GM10266 (cell line): ENCODE results near the gene DHRS11.

ENCODE experiments used
- DNase-seq: peaks from one replicate; pipeline ENCODE4 v3.0.0; 2012; ENCODE audit errors: extremely low spot score
- CTCF ChIP-seq: IDR thresholded peaks from 2 replicates; pipeline ENCODE4 v1.5.1; 2012; ENCODE audit warnings: mild to moderate bottlenecking, low read depth; ENCODE audit not compliant: control insufficient read depth, insufficient read depth; ENCODE audit errors: missing control alignments

The DHRS11 gene

DNA sequence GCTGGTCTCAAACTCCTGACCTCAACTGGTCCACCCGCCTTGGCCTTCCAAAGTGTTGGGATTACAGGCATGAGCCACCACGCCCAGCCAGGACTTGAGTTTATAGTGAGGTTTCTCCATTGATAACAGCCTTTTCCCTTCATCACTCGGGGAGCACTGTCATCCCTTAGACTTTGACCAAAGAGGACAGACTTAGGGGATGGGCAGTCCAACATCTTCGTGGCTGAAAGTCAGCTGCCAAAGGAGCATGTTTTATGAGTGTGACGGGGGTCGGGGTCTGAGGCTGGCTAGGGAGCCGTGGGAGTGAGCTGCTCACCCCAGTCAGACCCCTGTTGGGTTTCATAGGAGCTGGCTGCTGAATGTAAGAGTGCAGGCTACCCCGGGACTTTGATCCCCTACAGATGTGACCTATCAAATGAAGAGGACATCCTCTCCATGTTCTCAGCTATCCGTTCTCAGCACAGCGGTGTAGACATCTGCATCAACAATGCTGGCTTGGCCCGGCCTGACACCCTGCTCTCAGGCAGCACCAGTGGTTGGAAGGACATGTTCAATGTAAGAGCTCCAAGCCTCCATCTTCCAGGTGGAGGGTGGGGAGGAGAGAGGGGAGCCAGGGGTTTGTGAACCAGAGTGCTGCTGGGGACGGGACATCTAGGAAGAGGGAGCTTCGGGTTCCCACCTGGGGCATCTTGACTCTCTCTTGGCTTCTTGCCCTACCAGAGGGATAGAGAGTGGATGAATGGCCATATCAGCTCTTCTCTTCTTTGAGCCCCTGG is 3.1 kb downstream of the DHRS11 start:
- no peak for TF ChIP-seq CTCF
- DNase-seq, result no peak

- no peak for TF ChIP-seq CTCF
- no peak for DNase-seq
These were observed 5.5 kb downstream of the DHRS11 start for GRCh38 chr17:36597226-36597625.

- no peak for DNase-seq
- TF ChIP-seq CTCF, result no peak
These were observed 6.4 kb downstream of the DHRS11 start for GRCh38 chr17:36597866-36598777.

DNA sequence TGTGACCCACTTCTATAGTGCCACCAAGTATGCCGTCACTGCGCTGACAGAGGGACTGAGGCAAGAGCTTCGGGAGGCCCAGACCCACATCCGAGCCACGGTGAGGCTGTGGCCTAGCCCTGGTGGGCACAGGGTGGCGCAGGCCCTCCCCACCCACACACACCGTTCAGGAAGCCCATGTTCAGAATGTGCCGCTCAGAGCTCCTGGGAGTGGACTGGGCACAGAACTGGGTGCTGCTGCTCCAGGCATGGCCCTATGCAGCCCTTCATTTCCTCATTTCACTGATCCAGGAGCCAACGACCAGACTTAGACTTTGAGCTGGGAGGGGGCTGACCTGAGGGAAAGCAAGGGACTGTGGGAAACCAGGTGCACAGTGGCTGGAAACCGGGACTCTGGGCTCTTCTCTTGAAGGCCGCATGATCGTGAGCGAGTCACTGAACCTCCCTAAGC is 7.3 kb downstream of the DHRS11 start:
- DNase-seq, result no peak
- no peak for TF ChIP-seq CTCF

DNA sequence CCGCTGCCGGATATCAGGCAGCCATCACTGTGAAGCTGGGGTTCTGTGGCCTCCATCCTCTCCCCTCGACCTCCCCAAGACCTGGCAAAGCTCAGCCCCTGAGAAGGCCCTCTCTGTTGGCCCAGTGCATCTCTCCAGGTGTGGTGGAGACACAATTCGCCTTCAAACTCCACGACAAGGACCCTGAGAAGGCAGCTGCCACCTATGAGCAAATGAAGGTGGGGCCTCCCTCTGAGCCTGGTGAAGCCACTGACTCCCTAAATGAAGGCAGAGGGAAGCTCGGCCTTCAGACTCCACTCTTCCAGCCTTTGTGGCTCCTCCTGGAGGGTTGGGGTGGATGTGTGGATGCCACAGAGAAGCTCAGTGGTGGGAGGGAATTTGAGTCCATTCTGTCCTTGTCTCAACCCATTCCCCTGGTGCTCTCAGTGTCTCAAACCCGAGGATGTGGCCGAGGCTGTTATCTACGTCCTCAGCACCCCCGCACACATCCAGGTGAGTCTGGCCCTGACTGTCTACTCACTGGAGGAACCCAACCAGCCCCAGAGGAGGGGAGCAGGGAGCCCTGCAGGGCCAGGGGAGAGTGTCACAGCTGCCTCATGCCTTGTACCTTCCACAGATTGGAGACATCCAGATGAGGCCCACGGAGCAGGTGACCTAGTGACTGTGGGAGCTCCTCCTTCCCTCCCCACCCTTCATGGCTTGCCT is 8.0 kb downstream of the DHRS11 start:
- no peak for DNase-seq
- TF ChIP-seq CTCF, result no peak

DNA sequence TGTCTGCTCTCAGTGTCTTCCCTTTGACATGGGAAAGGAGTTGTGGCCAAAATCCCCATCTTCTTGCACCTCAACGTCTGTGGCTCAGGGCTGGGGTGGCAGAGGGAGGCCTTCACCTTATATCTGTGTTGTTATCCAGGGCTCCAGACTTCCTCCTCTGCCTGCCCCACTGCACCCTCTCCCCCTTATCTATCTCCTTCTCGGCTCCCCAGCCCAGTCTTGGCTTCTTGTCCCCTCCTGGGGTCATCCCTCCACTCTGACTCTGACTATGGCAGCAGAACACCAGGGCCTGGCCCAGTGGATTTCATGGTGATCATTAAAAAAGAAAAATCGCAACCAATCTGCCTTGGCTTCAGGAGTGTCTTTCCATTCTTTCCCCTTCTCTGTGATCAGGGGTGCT is 8.8 kb downstream of the DHRS11 start:
- TF ChIP-seq CTCF, result no peak
- no peak for DNase-seq

DNA sequence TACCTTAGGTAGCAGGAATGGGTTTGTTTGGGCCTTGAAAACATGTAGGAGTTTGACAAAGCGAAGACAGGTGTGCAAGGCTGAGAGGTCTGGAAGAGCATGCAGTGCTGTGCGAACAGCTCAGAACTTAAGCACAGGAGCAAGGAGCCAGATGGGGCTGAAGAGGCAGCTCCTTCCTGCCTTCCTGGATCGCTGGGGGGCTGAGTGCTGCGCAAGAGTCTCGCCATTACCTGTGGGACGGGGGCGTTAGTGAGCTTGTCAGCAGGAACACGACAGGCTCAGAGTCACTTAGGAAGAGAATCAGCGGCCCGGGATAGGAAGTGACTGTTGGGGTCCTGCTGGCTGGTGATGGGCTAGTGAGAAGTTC is 9.2 kb downstream of the DHRS11 start:
- DNase-seq, result no peak
- no peak for TF ChIP-seq CTCF
